ENCODE data around the gene ZNF560.
A peak's percentile ranks its signal among the peaks of the same experiment; 100 is the strongest.

ZNF560 gene

GRCh38 chr19:9435279-9436268 lies 62.8 kb downstream of the ZNF560 start, which contains the start of gene ZNF266:
Gene ZNF266, minus strand, starts transcription at chr19:9435573. Its CDS starts 15,484 bp downstream, at chr19:9420089.
- peak; percentile 89 for DNase-seq (ENCODE audit: low read depth)

- DNase-seq (ENCODE audit: low read depth): peak; percentile 24
These were observed 66.9 kb downstream of the ZNF560 start for GRCh38 chr19:9431475-9431874.

- no peak for DNase-seq (ENCODE audit: low read depth)
These were observed 68.0 kb downstream of the ZNF560 start for GRCh38 chr19:9430444-9430843.

GRCh38 chr19:9427941-9428340 lies 70.5 kb downstream of the ZNF560 start:
- DNase-seq (ENCODE audit: low read depth): no peak

Data from stimulated activated CD8-positive, alpha-beta memory T cell treated with anti-CD3 and anti-CD28 coated beads, Interleukin-15, amount 100 ng/mL, for 1 hour (primary cell).